Colonic mucosa (tissue), 4 donors: ENCODE data around the gene PROC. TPM values are rescaled to one million over a fixed set of nuclear protein-coding genes. Genes with fewer than 3 reads are reported as not detected.

Source experiments
- DNase-seq: peaks from one replicate; pipeline ENCODE4 v3.0.0-alpha.2; 2020
- H3K27ac ChIP-seq: fragments of 200-600 bp; one replicate; pipeline ENCODE4 v1.8.0; 2021
- H3K27me3 ChIP-seq: fragments of 200-600 bp; one replicate; pipeline ENCODE4 v1.8.0; 2021
- H3K36me3 ChIP-seq: fragments of 200-600 bp; one replicate; pipeline ENCODE4 v1.8.0; 2021
- H3K4me1 ChIP-seq: fragments of 200-600 bp; one replicate; pipeline ENCODE4 v1.8.0; 2021; ENCODE audit warnings: mild to moderate bottlenecking
- H3K4me3 ChIP-seq: fragments of 200-600 bp; one replicate; pipeline ENCODE4 v1.8.0; 2021
- H3K9ac ChIP-seq, 2 donors: one replicate each; pipeline ENCODE4 v1.7.0; 2013; ENCODE audit warnings: control low read depth in 2 of 2, low read depth in 2 of 2, low read length in 2 of 2
- H3K9me3 ChIP-seq: fragments of 200-600 bp; one replicate; pipeline ENCODE4 v1.8.0; 2021
- intact Hi-C: fragments of 100-400 bp; cut with DNase I; formaldehyde crosslinking; loops from one replicate; pipeline ENCODE4 v1.14.1; 2022
- total RNA-seq, 2 donors: library from RNA; stranded (reverse); fragmentation: NEBNext Ultra II Directional in 1 of 2; extraction: Animal tissue kit (Norgen Biotek cat#: 25700) in 1 of 2; gene quantifications; one replicate each; pipeline ENCODE4 v1.2.1, GENCODE V29; 2021
- TF ChIP-seq, protein P1 (sequence below): fragments of 200-600 bp; IDR thresholded peaks from one replicate; pipeline ENCODE4 v1.8.0; 2022; ENCODE audit warnings: antibody characterized with exemption, mild to moderate bottlenecking
- donor health status: healthy.
- donor health status: DM: no; HTN: no; CAD: no.
- donor health status: DM: no; HTN: no; CAD: no.

The PROC gene
- total RNA-seq, 2 donors from 2014 or later = 0.96 to 3.4 TPM

DNA sequence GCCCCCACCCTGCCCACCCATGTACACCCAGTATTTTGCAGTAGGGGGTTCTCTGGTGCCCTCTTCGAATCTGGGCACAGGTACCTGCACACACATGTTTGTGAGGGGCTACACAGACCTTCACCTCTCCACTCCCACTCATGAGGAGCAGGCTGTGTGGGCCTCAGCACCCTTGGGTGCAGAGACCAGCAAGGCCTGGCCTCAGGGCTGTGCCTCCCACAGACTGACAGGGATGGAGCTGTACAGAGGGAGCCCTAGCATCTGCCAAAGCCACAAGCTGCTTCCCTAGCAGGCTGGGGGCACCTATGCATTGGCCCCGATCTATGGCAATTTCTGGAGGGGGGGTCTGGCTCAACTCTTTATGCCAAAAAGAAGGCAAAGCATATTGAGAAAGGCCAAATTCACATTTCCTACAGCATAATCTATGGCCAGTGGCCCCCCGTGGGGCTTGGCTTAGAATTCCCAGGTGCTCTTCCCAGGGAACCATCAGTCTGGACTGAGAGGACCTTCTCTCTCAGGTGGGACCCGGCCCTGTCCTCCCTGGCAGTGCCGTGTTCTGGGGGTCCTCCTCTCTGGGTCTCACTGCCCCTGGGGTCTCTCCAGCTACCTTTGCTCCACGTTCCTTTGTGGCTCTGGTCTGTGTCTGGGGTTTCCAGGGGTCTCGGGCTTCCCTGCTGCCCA lies 9.3 kb downstream of the PROC start:
- Histone ChIP-seq H3K36me3 (no peaks in the 10 kb centered on the region), H3K4me1 (peaks cover 8% of the 10 kb centered on the region), H3K4me3 (no peak overlapping the region), H3K27ac (no peak overlapping the region), H3K27me3 (peaks cover 14% of the 10 kb centered on the region), H3K9ac (no peak overlapping the region), H3K9me3 (no peaks in the 10 kb centered on the region)
- TF ChIP-seq, protein P1, sequence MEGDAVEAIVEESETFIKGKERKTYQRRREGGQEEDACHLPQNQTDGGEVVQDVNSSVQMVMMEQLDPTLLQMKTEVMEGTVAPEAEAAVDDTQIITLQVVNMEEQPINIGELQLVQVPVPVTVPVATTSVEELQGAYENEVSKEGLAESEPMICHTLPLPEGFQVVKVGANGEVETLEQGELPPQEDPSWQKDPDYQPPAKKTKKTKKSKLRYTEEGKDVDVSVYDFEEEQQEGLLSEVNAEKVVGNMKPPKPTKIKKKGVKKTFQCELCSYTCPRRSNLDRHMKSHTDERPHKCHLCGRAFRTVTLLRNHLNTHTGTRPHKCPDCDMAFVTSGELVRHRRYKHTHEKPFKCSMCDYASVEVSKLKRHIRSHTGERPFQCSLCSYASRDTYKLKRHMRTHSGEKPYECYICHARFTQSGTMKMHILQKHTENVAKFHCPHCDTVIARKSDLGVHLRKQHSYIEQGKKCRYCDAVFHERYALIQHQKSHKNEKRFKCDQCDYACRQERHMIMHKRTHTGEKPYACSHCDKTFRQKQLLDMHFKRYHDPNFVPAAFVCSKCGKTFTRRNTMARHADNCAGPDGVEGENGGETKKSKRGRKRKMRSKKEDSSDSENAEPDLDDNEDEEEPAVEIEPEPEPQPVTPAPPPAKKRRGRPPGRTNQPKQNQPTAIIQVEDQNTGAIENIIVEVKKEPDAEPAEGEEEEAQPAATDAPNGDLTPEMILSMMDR = no peak
- DNase-seq = no peak
- intact Hi-C loops = no loop called here

- intact Hi-C loops = no loop called here
- H3K27me3 ChIP-seq = peaks cover 7% of the 10 kb centered on the region
- no peak overlapping the region for H3K27ac ChIP-seq
- TF ChIP-seq, protein P1 = no peak
- H3K4me3 ChIP-seq = no peak overlapping the region
- peaks cover 1% of the 10 kb centered on the region for H3K4me1 ChIP-seq
- no peaks in the 10 kb centered on the region for H3K36me3 ChIP-seq
- no peak for DNase-seq
- H3K9me3 ChIP-seq = no peaks in the 10 kb centered on the region
- H3K9ac ChIP-seq = no peak overlapping the region
These were observed 10.0 kb downstream of the PROC start for GRCh38 chr2:127428057-127428814.

- H3K27ac ChIP-seq = no peak overlapping the region
- intact Hi-C loops = no loop called here
- no peak for DNase-seq
These were observed 10.5 kb downstream of the PROC start for GRCh38 chr2:127428815-127429109.

DNA sequence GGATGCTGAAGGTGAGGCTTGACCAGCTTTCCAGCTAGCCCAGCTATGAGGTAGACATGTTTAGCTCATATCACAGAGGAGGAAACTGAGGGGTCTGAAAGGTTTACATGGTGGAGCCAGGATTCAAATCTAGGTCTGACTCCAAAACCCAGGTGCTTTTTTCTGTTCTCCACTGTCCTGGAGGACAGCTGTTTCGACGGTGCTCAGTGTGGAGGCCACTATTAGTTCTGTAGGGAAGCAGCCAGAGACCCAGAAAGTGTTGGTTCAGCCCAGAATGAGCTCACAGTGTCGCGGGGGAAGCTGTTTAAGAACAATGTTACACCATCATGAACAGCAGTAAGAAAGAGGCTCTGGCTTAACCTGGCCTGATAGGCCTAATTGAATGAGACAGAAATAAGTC lies 11.1 kb downstream of the PROC start:
- H3K27ac ChIP-seq = no peak overlapping the region
- no peaks in the 10 kb centered on the region for H3K4me1 ChIP-seq
- intact Hi-C loops = no loop called here
- H3K36me3 ChIP-seq = no peaks in the 10 kb centered on the region
- no peaks in the 10 kb centered on the region for H3K9me3 ChIP-seq
- H3K27me3 ChIP-seq = no peaks in the 10 kb centered on the region
- no peak overlapping the region for H3K9ac ChIP-seq
- H3K4me3 ChIP-seq = no peak overlapping the region
- no peak for DNase-seq
- TF ChIP-seq, protein P1 = no peak

More at GRCh38 chr2:127428815-127429109, 10.5 kb downstream of the PROC start:
- Histone ChIP-seq H3K4me3 (no peak overlapping the region), H3K27me3 (peaks cover 2% of the 10 kb centered on the region), H3K36me3 (no peaks in the 10 kb centered on the region), H3K4me1 (no peaks in the 10 kb centered on the region), H3K9me3 (no peaks in the 10 kb centered on the region), H3K9ac (no peak overlapping the region)
- TF ChIP-seq, protein P1 = no peak

GRCh38 chr2:127429844-127430425 lies 11.7 kb downstream of the PROC start:
- Histone ChIP-seq H3K27me3 (no peaks in the 10 kb centered on the region), H3K4me3 (no peak overlapping the region), H3K9me3 (no peaks in the 10 kb centered on the region), H3K36me3 (no peaks in the 10 kb centered on the region), H3K27ac (no peak overlapping the region), H3K4me1 (no peaks in the 10 kb centered on the region), H3K9ac (no peak overlapping the region)
- TF ChIP-seq, protein P1 = no peak
- intact Hi-C loops = no loop called here
- no peak for DNase-seq
